ENCODE measurements around the gene AMZ1. TPM values are rescaled to one million over a fixed set of nuclear protein-coding genes. Genes with fewer than 3 reads are reported as not detected.

Gene AMZ1
- total RNA-seq, 1 experiment from 2014 or later, result 0.74 TPM

DNA sequence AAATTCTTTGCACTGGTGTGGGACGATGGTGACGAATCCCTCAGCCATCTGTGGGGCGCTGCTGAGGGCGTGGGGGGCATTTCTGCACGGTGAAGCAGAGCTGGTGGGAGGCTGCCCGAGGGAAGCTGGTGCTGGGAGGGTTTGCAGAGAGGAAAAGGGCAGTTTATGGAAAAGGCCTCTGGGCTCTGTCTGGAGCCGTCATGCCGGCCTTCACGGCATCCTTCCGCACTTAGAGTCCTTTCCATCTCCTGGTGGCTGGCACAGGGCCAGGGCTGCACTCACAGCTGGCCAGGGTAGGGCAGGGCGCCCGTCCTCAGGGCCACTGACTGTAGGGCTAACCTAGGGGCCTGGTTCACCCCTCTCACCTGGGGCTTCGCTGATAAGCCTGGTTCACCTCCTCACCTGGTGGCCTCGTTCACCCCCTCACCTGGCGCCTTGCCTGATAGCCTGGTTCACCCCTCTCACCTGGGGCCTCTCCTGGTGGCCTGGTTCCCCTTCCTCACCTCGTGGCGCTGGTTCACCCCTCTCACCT is 598 bp upstream of the AMZ1 start:
- no peak overlapping the region for H2AFZ ChIP-seq (ENCODE audit: low read length)
- H3K36me3 Mint-ChIP-seq (ENCODE audit: insufficient read depth in 1 of 3, low read depth in 3 of 3), result no peaks in the 10 kb centered on the region; a peak in 1 of 7 replicates

More for the DNA sequence above, 598 bp upstream of the AMZ1 start:
- Histone ChIP-seq H4K20me1 (ENCODE audit: control insufficient read depth, insufficient read depth, insufficient read length) (no peaks in the 10 kb centered on the region), H3K4ac (ENCODE audit: low read depth, low read length) (no peak overlapping the region), H2BK120ac (ENCODE audit: low read depth, low read length, poor library complexity, severe bottlenecking) (no peak overlapping the region), H3K23ac (ENCODE audit: insufficient read length, low read depth, low read length) (no peak overlapping the region), H3K27me3 (ENCODE audit: insufficient read depth, low read length) (peaks cover 12% of the 10 kb centered on the region; the same call in 1 of the 2 replicates), H3K27ac (ENCODE audit: insufficient read length, low read depth, low read length) (no peak overlapping the region), H2BK12ac (ENCODE audit: insufficient read length, low read depth, low read length) (no peak overlapping the region), H2BK5ac (ENCODE audit: insufficient read length, low read length) (no peak overlapping the region), H3K14ac (ENCODE audit: insufficient read depth, low read length) (no peak overlapping the region), H3T11ph (ENCODE audit: low read length) (no peak overlapping the region), H3K4me2 (ENCODE audit: insufficient read depth, insufficient read length, low read length) (peak overlapping the region; percentile 13), H4K8ac (replicated peaks; ENCODE audit: insufficient read length, low read depth, low read length) (no peak overlapping the region), H3K79me2 (ENCODE audit: insufficient read depth, low read length) (no peaks in the 10 kb centered on the region), H3K23me2 (ENCODE audit: insufficient read length, low read depth, low read length, poor library complexity, severe bottlenecking) (peaks cover 11% of the 10 kb centered on the region), H3K79me1 (ENCODE audit: insufficient read depth, low read depth, low read length, poor library complexity, severe bottlenecking) (no peaks in the 10 kb centered on the region), H4K5ac (ENCODE audit: insufficient read length, low read depth, low read length) (no peak overlapping the region), H4K91ac (ENCODE audit: insufficient read length, low read depth, low read length) (no peak overlapping the region), H3K9me3 (ENCODE audit: control insufficient read depth, low read depth, low read length) (no peaks in the 10 kb centered on the region), H3K18ac (ENCODE audit: insufficient read length, low read depth, low read length) (no peak overlapping the region), H3K56ac (ENCODE audit: insufficient read length, low read depth, low read length) (no peak overlapping the region), H2BK15ac (ENCODE audit: low read depth, low read length) (no peak overlapping the region), H2AK5ac (ENCODE audit: insufficient read length, low read length) (no peak overlapping the region), H2BK20ac (ENCODE audit: low read depth, low read length, poor library complexity, severe bottlenecking) (no peak overlapping the region), H3K4me1 (ENCODE audit: insufficient read depth, low read length) (no peaks in the 10 kb centered on the region), H3K9ac (ENCODE audit: extremely low read depth, insufficient read length, low read length) (no peak overlapping the region)
- Mint-ChIP-seq H3K27me3 (ENCODE audit: low read depth) (peaks cover 60% of the 10 kb centered on the region), H3K27ac (no peak overlapping the region), H3K4me1 (peaks cover 5 to 8% of the 10 kb centered on the region in 2 experiments), H3K4me3 (peak overlapping the region; percentile 24 to 54; a peak in 3 of 5 replicates), H3K9me3 (peaks cover 0 to 8% of the 10 kb centered on the region in 2 experiments; a peak in 2 of 5 replicates)
- TF ChIP-seq, protein P1, sequence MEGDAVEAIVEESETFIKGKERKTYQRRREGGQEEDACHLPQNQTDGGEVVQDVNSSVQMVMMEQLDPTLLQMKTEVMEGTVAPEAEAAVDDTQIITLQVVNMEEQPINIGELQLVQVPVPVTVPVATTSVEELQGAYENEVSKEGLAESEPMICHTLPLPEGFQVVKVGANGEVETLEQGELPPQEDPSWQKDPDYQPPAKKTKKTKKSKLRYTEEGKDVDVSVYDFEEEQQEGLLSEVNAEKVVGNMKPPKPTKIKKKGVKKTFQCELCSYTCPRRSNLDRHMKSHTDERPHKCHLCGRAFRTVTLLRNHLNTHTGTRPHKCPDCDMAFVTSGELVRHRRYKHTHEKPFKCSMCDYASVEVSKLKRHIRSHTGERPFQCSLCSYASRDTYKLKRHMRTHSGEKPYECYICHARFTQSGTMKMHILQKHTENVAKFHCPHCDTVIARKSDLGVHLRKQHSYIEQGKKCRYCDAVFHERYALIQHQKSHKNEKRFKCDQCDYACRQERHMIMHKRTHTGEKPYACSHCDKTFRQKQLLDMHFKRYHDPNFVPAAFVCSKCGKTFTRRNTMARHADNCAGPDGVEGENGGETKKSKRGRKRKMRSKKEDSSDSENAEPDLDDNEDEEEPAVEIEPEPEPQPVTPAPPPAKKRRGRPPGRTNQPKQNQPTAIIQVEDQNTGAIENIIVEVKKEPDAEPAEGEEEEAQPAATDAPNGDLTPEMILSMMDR (conservative IDR thresholded peaks at IDR 0.05), result no peak
- no CpG with 5 or more reads among the region's 17 CpGs for WGBS (ENCODE audit: extremely low coverage, insufficient read length, low lambda C conversion rate)
- DNase-seq, result no peak

All from H9 (cell line).